ENCODE measurements around the gene CENPQ. TPM values are rescaled to one million over a fixed set of nuclear protein-coding genes. Genes with fewer than 3 reads are reported as not detected.

CENPQ gene
- total and polyA plus RNA-seq, 2 of the 13 experiments (the other 11 are each of a cell fraction or from before 2014, with no cell fraction given), result 9.1 to 20.1 TPM

GRCh38 chr6:49506569-49507111 is 43.5 kb downstream of the CENPQ start (continued):
- TF ChIP-seq POLR2G (IDR thresholded peaks at IDR 0.05; ENCODE audit: low read depth, low read length), result peak; percentile 38; the same call in 1 of the 2 replicates
- peak; percentile 82; the same call in 1 of the 2 replicates for TF ChIP-seq ARID3A (IDR thresholded peaks at IDR 0.05; ENCODE audit: low read depth, low read length)
- TF ChIP-seq SOX13 (IDR thresholded peaks at IDR 0.05), result no peak; the same call in 1 of the 2 replicates
- peak in 1 of 2 experiments; percentile 79; a peak in 2 of 4 replicates for TF ChIP-seq SOX13 (CRISPR knock-in tag; conservative IDR thresholded peaks at IDR 0.05 in 1 of 2, IDR thresholded peaks at IDR 0.05 in 1 of 2)
- TF ChIP-seq CSRNP1 (CRISPR knock-in tag; IDR thresholded peaks at IDR 0.05), result no peak
- no peak for TF ChIP-seq ZNF44 (CRISPR knock-in tag; IDR thresholded peaks at IDR 0.05)
- TF ChIP-seq, protein P1, sequence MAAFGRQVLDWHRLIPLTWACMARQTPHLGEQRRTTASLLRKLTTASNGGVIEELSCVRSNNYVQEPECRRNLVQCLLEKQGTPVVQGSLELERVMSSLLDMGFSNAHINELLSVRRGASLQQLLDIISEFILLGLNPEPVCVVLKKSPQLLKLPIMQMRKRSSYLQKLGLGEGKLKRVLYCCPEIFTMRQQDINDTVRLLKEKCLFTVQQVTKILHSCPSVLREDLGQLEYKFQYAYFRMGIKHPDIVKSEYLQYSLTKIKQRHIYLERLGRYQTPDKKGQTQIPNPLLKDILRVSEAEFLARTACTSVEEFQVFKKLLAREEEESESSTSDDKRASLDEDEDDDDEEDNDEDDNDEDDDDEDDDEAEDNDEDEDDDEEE (CRISPR knock-in tag; IDR thresholded peaks at IDR 0.05), result no peak
- peak; percentile 81 for TF ChIP-seq PRDM15 (CRISPR knock-in tag; IDR thresholded peaks at IDR 0.05)
- no peak for TF ChIP-seq SP140L (CRISPR knock-in tag; IDR thresholded peaks at IDR 0.05; ENCODE audit: borderline replicate concordance)
- TF ChIP-seq SNAPC2 (CRISPR knock-in tag; IDR thresholded peaks at IDR 0.05), result no peak
- peak; percentile 74 for TF ChIP-seq ZGPAT (CRISPR knock-in tag; IDR thresholded peaks at IDR 0.05)
- no peak for TF ChIP-seq NFYC (CRISPR knock-in tag; IDR thresholded peaks at IDR 0.05)
- peak; percentile 91 for TF ChIP-seq HOMEZ (CRISPR knock-in tag; IDR thresholded peaks at IDR 0.05; ENCODE audit: low read depth)
- TF ChIP-seq ERF (CRISPR knock-in tag; IDR thresholded peaks at IDR 0.05), result peak; percentile 29; the same call in 1 of the 2 replicates
- TF ChIP-seq RFX3 (CRISPR knock-in tag; IDR thresholded peaks at IDR 0.05), result no peak
- TF ChIP-seq, protein P2, sequence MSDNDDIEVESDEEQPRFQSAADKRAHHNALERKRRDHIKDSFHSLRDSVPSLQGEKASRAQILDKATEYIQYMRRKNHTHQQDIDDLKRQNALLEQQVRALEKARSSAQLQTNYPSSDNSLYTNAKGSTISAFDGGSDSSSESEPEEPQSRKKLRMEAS (IDR thresholded peaks at IDR 0.05), result peak; percentile 18; the same call in 1 of the 2 replicates
- peak; percentile 51; the same call in 1 of the 2 replicates for TF ChIP-seq HOXA3 (CRISPR knock-in tag; IDR thresholded peaks at IDR 0.05)
- TF ChIP-seq ZNF747 (CRISPR knock-in tag; IDR thresholded peaks at IDR 0.05; ENCODE audit: borderline replicate concordance), result 0 out of 2 replicates have a peak, but pooled peaks have one; percentile 34
